Measurements from ENCODE around the gene TMOD1.

TMOD1 gene

DNA sequence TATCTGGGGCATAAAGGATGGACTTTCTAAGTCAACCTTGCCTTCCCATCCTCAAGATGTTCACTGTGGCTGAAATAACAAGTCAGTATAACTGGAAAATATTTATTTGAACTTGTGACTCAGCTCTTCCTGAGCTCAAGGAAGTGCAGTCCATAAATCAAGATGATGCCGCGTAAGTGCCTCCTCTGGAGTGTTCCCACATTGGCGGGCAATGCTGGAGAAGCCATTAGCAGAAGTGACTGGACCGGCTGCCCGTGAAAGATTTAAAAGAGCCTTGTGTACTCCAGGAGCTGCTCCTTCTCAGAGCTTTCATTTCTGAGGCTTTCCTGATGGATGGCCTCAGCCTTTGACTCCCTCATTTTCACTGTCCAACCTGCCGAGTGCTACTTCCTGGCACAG, 17.4 kb downstream of the TMOD1 start:
- no peak for ATAC-seq

DNA sequence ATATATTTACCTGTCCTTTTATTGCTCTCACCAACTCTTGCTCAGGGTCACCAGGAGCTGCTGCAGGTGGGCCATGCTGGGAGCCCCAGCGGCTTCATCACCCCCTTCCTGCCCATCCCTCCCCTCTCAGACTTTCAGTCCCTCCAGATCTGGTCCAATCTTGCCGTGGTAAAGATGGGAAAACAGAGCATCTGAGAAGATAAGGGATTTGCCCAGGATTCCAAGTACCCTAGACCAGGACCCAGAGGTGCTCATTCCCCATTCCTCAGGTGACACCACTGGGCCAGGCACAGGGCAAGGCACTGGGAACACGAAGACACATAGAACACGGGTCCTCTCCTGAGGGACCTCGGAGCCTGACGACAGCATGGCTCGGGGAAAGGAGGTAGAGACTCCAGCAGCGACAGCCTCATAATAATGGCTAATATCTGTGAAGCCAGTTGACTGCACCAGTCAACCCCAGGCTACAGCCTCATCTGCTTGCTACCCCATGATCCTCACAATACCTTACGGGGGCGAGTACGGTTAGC, 18.0 kb downstream of the TMOD1 start:
- ATAC-seq: no peak

DNA sequence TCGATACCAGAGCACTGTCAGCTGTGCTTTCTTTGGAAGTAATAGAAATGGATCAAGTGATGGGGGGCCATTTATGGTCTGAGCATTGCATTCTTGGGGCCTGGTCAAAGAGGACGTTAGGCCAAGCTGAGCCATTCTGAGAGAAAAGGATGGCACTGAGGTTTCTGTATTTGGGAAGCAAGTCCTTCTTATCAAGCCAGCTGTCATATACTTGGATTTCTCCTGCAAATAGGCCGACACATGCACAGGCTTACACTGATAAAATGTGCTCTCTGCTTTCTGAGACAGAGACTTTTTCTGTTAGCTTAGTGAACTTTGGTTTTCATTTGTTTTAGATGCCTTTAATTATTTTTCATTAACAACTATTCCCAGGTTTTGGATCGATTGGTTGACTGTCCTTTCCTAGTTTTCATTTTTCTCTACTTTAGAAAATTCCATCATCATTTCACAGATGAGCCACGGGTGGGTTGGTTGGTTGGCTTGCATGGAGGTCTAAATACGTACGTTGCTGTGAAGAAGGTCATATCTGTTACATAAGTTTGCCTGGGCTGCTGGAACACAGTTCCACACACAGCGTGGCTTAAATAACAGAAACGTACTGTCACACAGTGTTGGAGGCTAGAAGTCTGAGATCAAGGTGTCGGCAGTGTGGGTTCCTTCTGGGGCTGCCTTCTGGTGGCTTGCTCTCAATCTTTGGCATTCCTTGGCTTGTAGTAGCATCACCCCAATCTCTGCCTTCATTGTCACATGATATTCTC, 20.3 kb downstream of the TMOD1 start:
- ATAC-seq: no peak

DNA sequence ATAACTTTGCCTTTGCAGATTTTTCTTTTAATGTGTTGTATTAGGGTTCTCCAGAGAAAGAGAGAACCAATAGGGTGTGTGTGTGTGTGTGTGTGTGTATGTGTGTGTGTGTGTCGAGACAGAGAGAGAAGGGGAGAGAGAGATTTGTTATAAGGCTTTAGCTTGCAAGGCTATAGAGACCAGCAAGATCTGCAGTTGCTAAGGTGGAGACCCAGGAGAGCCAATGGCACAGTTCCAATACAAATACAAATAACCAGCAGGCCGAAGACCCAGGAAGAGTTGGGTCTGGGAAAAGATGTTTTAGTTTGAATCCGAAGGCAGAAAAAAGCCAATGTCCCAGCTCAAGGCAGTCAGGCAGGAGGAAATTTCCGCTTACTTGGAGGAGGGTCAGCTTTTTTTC, 23.0 kb downstream of the TMOD1 start:
- no peak for ATAC-seq

DNA sequence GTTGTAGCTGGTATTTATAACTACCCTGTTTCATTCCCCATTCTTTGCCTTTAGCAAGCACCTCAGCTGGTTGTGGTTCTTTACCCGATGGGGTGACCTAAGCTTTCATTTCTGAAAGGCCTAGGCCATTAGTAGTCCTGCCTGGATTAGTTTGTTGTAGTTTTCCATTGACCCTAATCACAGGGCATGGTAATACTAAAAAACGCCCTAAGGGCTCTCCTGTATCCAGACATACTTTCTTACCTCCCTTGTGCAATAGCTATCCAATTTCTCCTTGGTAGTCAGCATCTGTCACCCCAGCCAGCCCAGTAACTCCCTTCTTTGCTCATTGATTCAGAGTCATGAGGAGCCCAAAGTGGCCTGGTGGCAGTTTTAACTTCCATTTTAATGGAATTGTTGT, 24.0 kb downstream of the TMOD1 start:
- no peak for ATAC-seq

DNA sequence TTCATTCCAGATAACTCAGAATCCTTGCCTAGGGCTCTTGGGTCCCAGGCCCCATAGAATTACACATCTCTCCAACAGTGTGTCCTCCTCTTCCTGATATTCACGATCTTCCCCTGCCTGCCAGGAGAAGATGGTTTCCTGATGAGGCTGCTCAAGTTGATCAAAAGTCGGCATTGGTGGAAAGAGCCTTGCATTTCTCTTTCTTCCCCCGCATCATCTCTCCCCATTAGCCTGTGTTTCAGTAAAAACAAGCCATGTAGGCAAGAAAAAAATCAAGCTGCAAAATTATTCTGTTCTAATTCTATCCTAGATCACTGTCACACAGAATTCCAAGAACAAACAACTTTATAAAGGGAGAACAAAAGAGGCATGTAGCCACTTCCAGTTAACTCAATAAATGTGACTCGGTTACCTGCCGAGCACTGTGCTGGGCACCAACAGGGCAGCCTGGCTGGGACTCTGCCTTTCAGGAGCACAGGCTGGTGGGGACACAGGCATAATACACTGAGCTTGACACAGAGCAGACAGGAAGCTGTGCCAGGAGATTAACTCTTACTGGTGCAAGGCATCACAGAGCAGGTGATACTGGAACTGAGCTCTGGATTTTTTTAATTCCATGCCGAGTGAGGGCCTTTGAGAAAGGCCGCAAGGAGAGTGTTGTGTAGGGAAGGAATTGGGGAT, 25.6 kb downstream of the TMOD1 start:
- ATAC-seq: no peak

DNA sequence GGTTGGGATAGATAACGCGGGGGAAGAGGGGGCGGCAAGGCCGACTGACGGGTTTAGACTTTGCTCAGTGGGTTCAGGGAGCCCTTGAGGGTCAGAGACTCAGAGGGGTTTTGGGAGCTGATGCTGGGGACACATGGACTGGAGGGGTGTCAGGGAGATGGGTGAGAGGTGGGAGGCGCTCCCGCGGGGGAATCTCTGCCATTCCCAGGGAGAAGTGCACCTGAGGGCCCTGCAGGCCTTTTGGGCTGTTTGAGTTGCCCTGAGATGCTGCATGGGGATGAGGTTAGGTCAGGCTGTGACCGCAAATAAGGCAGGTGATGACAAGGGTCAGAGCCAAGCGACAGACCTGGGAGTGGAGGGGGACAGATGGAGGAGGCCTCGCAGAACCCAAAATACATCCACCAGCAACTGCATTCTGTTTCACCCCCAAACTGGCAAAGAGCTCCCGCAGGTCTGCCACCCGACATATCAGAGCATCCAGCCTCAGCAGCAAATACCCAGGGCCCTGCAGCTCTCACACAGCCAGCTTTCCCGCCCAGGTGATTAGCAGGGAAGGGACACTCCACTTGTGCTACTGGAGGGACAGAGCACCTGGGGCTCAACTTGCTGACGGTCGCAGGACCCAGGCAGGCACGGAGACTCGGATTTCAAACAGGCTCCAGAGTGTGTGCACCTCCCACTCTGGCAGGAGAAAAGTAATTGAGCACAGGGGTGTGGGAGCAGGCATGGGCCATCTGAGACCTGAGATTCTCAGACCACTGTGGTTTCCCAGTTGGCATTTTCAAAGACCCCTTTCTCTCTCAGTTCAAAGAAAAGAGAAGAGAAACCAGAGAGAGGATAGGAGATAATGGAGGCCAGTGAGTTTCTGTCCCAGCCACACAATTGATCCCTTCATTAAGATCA, 26.4 kb downstream of the TMOD1 start:
- no peak for ATAC-seq

DNA sequence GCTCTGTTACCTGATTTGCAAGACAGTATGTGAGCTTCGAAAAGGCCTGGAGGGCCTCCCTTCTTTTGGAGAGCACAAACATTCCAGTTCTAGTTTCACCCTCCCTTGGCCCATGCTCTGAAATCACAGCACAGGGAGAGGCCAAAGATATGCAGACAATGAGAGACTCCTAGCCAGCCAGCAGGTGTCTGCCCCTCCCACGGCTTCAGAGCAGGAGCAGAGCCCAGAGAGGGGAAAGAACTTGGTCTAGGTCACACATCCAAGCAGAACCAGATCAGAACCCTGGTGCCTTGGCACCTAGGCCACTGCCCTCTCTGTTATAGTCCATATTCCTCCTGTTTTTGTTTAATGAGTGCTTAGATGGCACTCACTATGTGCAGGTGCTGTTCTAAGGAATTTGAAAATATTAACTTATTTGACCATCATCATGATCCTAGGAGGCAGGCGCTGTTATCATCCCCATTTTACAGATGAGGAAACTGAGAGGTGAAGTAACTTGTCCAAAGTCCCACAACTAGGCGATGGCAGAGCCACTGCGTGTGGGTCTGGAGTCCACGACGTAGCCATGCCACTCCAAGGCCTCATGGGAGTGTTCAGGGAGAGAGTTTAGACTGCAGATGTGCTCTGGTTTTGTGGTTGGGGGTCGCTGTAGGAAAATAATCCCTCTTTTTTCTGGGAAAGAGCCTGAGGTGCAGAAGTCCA, 27.2 kb downstream of the TMOD1 start:
- ATAC-seq: no peak

DNA sequence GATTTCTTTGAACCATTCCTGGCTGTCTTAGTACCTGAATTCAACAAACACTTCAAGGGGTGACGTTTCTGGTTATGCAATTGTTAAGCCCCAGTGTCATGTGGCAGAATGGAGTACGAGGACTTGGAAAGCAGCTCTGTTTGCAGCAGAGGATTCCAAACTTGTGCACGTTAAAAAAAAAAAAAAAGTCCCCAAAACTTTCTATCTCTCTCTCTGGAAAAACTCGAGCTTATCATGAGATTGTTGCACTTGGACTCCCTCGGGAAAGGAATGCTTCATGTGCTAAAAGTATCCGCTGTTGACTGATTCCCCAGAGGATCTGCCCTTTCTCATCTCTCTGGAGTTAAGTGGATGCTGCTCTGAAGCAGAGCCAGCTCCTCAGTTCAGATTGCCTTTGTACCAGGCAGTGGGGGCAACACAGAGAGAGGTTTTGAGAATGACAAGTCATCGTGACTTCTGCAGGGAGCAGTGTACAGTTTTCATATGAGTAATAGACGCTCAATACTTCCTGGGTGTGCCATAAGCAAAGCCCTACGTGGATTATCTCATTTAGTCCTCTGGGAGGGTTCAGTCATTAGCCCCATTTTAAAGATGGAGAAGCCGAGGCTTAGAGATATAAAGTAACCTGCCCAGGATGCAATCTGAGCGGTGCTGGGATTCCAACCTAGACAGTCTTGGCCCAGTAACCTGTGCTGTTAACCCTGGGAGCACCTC, 28.1 kb downstream of the TMOD1 start:
- ATAC-seq: peak; percentile 84 to 95

DNA sequence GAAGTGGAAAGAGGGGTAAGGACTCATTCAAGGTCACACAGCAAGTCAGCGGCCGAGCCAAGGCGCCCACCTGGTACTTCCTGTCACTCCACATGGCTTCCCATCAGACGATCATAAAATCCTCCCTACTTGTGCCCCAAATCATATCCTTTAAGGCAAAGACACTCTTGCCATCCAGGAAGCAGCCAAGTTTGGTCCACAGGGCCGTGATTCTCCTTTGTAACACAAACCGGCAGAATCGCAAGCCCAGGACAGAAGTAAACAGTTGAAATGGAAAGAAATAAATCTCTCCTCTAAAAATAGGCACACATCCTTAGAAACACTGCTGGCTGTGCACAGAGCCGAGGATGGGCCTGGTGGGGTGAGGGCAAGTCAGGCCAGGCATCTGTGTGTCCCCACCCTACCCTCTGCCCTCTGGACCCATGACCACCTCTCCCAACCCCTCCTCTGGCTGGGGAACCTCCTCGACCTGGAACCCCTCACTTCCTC, 30.5 kb downstream of the TMOD1 start:
- ATAC-seq: no peak

DNA sequence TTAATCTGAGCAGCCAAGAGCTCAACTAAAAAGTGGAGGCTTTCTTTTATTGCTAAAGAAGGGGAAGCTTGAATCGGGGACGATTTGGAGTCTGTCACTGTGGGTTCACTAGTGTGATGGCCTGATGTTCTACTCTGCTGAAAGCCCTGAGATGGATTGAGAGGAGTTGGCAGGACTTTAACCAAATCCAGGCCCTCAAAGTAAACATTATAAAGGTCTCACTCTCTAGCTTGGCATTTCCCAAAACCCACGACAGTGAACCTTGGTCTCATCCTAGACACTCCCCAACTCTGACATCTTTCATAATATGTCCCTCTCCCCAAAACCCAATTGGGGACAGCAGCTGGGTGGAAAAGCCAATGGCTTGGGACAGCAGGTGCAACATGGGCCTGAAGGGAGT, 32.7 kb downstream of the TMOD1 start:
- ATAC-seq: no peak

DNA sequence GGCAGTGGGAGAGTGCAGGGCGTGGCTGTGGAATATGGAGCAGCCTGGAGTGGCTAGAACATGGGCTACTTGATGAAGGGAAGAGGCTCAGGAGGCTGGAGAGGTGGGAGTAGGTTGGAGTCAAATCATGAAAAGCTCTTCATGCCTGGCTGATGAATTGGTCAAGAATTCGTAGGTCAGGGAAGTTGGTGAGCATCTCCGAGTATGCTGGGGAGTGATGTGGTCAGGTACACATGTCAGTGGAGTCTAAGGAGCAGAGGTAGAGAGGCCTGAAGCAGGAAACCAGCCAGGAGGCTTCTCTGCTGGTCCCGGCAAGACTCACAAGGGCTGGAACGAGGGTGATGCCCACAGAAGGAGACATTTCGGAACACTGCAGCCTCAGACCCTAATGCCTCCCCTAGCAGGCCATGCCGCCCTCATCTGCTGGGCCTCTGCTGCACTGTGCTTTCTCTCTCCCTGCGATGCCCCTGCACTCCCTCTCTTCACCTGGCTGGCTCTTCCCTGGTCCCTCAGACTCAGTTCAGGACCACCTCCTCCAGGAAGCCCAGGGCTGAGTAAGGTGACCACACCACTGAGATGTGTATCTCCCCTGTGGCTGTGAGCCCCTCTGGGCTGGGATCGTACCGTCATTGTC, 33.6 kb downstream of the TMOD1 start:
- no peak for ATAC-seq

DNA sequence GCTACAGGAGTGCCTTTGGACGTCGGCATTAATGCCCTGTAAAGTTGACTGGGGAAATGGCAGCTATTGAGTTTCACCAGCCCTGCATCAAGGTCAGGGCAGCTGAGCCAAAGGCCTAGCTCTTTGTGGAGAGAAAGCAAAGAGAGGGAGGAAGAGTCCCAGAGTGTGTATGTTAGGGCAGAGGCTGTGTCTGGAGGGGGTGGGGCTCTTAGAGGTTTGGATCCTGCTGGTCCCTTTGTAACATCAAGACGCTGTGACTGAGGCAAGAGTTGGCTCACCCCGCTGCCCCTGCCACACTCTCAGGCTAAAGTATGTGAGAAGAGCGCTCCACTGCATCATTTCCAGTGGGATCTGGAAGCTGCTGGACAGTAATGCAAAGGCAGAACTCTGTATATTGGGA, 34.3 kb downstream of the TMOD1 start:
- no peak for ATAC-seq

DNA sequence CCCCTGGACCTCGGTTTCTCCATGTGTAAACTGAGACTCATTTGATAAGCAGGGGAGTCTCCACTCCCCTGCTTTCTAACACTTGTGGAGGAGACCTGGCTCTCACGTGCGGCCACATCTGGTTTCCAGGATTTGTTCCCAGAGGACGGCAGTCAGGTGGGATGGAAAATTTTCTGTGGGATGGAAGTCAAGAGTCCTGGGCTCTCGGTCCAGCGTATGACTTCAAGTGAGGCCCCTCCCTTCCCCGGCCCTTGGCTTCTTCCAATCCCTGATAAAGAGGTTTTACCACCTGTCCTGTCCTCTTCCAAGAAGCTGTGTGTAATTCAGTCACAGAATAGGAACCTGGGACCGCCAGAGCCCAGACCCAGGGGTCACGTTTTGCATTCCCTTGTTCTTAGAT, 35.0 kb downstream of the TMOD1 start:
- ATAC-seq: no peak

DNA sequence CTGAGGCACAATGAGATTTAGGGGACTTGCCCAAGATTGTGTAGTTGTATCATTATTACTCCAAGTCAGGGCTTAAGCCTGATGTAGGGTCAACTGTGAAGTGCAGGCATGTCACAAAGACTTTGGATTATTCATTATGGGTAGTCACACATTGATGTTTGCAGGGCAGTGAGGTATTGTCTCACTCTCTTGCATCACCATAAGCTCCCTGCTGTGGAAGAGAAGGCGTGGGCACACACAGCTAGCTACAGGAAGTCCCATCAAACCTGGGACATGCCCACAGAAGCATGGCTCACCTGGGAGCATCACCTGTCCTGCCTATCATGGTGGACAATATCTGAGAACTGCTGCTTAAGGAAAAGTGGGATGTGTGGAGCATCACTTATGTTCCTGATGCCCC, 42.1 kb downstream of the TMOD1 start:
- no peak for ATAC-seq

DNA sequence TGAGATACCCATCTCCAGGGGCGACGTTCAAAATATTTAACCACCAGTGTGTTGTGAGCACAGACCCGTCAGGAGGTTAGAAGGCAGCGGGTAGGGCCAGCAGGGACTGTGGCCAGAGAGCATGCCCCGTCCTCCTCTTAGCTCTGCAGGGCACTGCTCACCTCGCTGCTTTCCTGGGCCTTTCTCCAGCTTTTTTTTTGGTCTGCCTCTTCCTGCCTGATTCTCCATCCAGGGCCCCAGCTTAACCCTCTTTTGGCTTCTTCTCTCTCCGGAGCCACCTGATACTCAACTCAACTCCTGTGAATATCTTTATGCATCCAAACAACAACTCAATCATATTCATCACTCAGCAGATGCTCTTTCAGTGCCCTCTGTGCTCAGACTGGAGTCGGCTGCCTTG, 44.0 kb downstream of the TMOD1 start:
- ATAC-seq: no peak

DNA sequence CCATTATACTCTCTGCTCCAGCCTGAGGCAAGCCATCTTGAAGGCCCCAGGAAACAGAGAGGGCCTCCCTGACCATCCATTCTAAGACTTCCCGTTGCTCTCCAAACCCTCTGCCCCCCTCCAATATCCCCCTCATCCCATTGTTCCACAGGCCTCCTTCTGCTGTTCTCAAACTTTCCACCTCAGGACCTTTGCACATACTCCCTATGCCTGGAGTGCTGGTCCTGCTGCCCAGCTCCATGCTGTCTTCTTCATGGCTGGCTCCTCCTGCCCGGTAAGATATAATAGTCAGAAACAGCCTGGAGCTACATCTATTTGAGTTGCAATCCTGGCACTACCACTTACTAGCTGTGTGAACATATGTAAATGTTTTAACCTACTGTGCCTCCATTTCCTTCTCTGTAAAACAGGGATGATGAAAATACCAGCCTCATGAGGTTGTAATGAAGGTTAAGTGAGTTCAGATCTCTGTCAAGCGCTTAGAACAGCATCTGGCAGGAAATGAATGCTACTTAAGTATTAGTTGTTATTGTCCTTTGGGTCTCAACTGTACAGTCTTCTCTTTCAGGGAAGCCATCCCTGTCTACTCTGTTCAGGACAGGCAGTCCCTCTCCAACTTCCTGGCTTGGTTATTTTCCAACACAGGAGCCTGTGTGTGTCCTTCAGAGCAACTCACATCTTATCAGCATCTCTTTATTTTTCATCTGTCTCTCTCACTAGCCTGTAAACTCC, 45.8 kb downstream of the TMOD1 start:
- ATAC-seq: no peak

DNA sequence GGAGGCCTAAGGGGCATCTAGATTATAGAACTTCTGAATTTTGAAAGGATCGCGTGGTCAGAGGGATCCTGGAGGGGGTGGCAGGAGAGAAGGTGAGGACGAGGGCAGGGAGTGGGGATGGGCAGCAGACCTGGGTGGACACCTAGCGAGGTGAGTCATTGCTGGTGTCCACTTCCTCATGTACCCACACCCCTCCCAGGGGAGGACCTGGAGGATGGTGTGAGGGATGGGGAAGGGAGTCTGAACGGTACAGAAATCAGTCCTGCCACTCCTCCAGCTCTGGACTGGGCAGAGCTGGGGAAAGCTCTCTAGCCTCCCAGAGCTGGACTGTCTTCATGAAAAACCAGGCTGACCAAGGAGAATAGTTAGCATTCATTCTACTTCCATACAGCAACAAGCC, 46.9 kb downstream of the TMOD1 start:
- no peak for ATAC-seq

DNA sequence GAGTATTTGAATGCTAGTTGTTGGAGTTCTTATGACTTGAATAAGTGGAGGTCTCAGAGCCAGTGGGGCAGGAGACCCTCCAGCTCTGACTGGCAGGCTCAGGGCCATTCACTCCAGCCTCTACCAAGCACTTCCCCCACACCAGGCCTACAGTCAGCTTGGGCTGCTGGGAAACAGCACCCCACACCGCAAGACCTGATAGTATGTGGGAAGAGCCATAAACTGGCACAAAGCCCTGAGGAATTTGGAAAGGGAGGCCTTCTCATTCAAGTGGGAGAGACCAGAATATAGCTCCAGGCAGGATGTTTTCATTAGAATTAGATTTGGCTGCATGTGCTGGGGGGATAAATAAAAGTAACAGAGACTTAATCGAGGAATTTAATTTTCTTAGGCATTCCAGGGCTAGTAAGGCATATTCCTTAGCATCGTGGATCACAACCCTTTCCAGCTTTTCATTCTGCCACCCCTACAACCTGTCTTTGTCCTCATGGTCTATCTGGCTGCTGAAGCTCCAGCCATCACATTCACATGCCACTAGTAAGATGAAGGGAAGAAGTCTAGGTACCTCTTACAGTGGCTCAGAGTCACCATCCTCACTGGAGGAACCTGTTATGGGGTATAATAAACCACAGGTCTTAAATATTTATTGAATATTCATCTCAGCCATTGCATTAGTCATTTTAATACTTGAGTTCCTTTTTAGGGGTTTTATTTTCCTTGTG, 47.5 kb downstream of the TMOD1 start:
- ATAC-seq: no peak

DNA sequence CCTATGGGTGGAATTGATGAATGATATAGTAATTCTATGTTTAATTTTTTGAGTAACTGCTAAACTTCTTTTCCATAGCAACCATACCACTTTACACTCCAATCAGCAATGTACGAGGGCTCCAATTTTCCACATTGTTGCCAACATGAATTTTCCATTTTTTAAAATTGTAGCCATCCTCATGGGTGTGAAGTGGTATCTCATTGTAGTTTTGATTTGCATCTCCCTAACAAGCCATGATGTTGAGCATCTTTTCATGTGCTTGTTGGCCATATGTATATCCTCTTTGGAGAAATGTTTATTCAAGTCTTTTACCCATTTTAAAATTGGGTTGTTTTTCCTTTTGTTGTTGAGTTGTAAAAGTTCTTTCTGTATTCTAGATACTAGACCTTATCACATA, 48.9 kb downstream of the TMOD1 start:
- no peak for ATAC-seq

Measured in activated CD4-positive, CD25-positive, alpha-beta regulatory T cell treated with anti-CD3 and anti-CD28 coated beads, Interleukin-2, amount 50 U/mL, for 24 hours (primary cell).